OCI-LY1 (cell line): Measurements from ENCODE around the gene SZRD1.

Source experiments
- H2AFZ ChIP-seq: fragments of 200-600 bp; sonication (generic), shearing (Covaris generic); 2 replicates; pipeline ENCODE4 v1.6.0; 2014; ENCODE audit warnings: antibody characterized with exemption, mild to moderate bottlenecking, low read length
- H3F3A ChIP-seq: fragments of 200-600 bp; sonication (generic), shearing (Covaris generic); 2 replicates; pipeline ENCODE4 v1.6.0; 2014; ENCODE audit warnings: mild to moderate bottlenecking, antibody characterized with exemption, low read length, moderate library complexity; ENCODE audit not compliant: insufficient read depth
- H3K27ac ChIP-seq: fragments of 200-600 bp; sonication (generic); 2 replicates; pipeline ENCODE4 v1.5.1; 2014; ENCODE audit warnings: low read length, mixed run types, mild to moderate bottlenecking, low read depth; ENCODE audit not compliant: poor library complexity, severe bottlenecking
- H3K27me3 ChIP-seq: fragments of 200-600 bp; sonication (generic); 2 replicates; pipeline ENCODE4 v1.6.0; 2014; ENCODE audit warnings: antibody characterized with exemption, mild to moderate bottlenecking, low read length, moderate library complexity; ENCODE audit not compliant: insufficient read depth
- H3K36me3 ChIP-seq: fragments of 200-600 bp; sonication (generic); 2 replicates; pipeline ENCODE4 v1.6.1; 2014; ENCODE audit warnings: mild to moderate bottlenecking, antibody characterized with exemption, low read length, moderate library complexity, mixed read lengths; ENCODE audit not compliant: insufficient read depth
- H3K4me1 ChIP-seq: fragments of 200-600 bp; sonication (generic); 2 replicates; pipeline ENCODE4 v1.5.1; 2014; ENCODE audit warnings: mild to moderate bottlenecking, low read length, moderate library complexity; ENCODE audit not compliant: insufficient read depth, severe bottlenecking
- H3K4me2 ChIP-seq: fragments of 200-600 bp; sonication (generic), shearing (Covaris generic); 2 replicates; pipeline ENCODE4 v1.6.1; 2014; ENCODE audit warnings: low read length
- H3K4me3 ChIP-seq: fragments of 200-600 bp; sonication (generic); 2 replicates; pipeline ENCODE4 v1.5.1; 2014; ENCODE audit warnings: low read length, low read depth, mild to moderate bottlenecking, mixed read lengths; ENCODE audit not compliant: poor library complexity, severe bottlenecking
- H3K79me2 ChIP-seq: fragments of 200-600 bp; shearing (Covaris generic); 2 replicates; pipeline ENCODE4 v1.6.1; 2016; ENCODE audit warnings: mixed run types, low read length, mixed read lengths; ENCODE audit not compliant: insufficient read depth
- H3K9ac ChIP-seq: fragments of 200-600 bp; sonication (generic), shearing (Covaris generic); 2 replicates; pipeline ENCODE4 v1.6.1; 2014; ENCODE audit warnings: mild to moderate bottlenecking, low read length, mixed read lengths
- H3K9me2 ChIP-seq: fragments of 200-600 bp; sonication (generic), shearing (Covaris generic); 2 replicates; pipeline ENCODE4 v1.6.1; 2014; ENCODE audit warnings: low read depth, mild to moderate bottlenecking, low read length, mixed read lengths
- H3K9me3 ChIP-seq: fragments of 200-600 bp; shearing (Covaris generic); 2 replicates; pipeline ENCODE4 v1.6.1; 2014; ENCODE audit warnings: low read length, mixed read lengths
- H4K20me1 ChIP-seq: fragments of 200-600 bp; sonication (generic), shearing (Covaris generic); 2 replicates; pipeline ENCODE4 v1.6.0; 2016; ENCODE audit warnings: mild to moderate bottlenecking, low read length; ENCODE audit not compliant: insufficient read depth
- EZH2 ChIP-seq: fragments of 200-600 bp; sonication (generic), shearing (Covaris generic); IDR thresholded peaks from 2 replicates; pipeline ENCODE4 v1.8.0; 2017; ENCODE audit warnings: borderline replicate concordance, mixed run types, mild to moderate bottlenecking, antibody characterized with exemption, low read length, moderate library complexity, mixed read lengths
- TF ChIP-seq, protein P1 (sequence below): fragments of 200-600 bp; sonication (generic), shearing (Covaris generic); IDR thresholded peaks from 2 replicates; pipeline ENCODE4 v1.5.1; 2017; ENCODE audit warnings: mild to moderate bottlenecking, antibody characterized with exemption, low read length, moderate library complexity, mixed read lengths

Gene SZRD1

DNA sequence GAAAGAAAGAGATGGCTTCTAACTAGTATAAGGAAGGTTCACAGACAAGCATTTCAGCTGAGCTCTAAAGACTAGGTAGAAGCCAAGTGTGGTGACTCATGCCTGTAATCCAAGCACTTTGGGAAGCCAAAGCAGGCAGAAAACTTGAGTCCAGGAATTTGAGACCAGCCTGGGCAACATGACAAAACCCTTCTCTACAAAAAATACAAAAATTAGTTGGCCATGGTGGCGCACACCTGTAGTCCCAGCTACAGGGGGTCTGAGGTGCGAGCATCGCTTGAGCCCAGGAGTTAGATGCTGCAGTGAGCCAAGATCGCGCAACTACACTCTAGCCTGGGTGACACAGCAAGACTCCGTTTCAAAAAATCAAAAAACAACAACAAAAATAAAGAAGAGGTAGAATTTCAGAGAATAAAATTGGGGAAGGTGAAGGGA is 42.6 kb upstream of the SZRD1 start:
- H3K27me3 ChIP-seq: no peaks in the 10 kb centered on the region
- no peak overlapping the region for H3K27ac ChIP-seq
- 0 out of 2 replicates have a peak, but pooled peaks cover 3% of the 10 kb centered on the region for H3F3A ChIP-seq
- H3K9me2 ChIP-seq: no peaks in the 10 kb centered on the region
- H3K9me3 ChIP-seq: no peaks in the 10 kb centered on the region
- peaks cover 13% of the 10 kb centered on the region for H3K36me3 ChIP-seq
- H3K4me1 ChIP-seq: peaks cover 11% of the 10 kb centered on the region
- no peak overlapping the region for H3K9ac ChIP-seq
- no peaks in the 10 kb centered on the region for H4K20me1 ChIP-seq
- H3K4me2 ChIP-seq: no peak overlapping the region
- peaks cover 41% of the 10 kb centered on the region for H3K79me2 ChIP-seq
- TF ChIP-seq, protein P1, sequence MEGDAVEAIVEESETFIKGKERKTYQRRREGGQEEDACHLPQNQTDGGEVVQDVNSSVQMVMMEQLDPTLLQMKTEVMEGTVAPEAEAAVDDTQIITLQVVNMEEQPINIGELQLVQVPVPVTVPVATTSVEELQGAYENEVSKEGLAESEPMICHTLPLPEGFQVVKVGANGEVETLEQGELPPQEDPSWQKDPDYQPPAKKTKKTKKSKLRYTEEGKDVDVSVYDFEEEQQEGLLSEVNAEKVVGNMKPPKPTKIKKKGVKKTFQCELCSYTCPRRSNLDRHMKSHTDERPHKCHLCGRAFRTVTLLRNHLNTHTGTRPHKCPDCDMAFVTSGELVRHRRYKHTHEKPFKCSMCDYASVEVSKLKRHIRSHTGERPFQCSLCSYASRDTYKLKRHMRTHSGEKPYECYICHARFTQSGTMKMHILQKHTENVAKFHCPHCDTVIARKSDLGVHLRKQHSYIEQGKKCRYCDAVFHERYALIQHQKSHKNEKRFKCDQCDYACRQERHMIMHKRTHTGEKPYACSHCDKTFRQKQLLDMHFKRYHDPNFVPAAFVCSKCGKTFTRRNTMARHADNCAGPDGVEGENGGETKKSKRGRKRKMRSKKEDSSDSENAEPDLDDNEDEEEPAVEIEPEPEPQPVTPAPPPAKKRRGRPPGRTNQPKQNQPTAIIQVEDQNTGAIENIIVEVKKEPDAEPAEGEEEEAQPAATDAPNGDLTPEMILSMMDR: no peak
- no peak for TF ChIP-seq EZH2
- H3K4me3 ChIP-seq: no peak overlapping the region
- no peak overlapping the region for H2AFZ ChIP-seq

DNA sequence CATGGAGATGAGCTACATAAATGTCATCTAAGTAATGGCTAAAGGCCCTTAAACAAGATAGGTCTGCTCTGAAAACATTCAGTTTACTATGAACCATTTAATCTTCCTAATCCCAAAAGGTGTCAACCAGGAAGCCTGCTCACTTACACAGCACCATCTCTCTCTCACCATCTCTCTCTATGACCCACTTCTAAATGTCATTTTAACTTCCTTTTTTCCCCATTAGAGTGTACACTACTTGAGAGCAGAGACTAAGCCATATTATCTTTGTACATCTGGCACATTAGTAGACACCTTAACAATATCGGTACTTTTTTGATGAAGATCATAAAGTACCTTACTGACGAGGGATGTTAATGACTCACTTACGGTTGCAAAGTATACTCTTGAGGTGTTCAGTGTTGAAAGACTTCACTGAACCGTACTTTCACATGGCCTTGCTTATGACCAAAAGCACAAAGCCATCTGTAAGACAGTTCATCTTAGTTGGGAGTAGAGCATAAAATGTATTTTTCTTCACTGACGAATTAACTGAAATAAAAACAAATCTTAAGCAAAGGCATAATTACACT is 40.1 kb upstream of the SZRD1 start:
- Histone ChIP-seq H3K9ac (no peak overlapping the region), H3K9me3 (no peaks in the 10 kb centered on the region), H2AFZ (no peak overlapping the region), H3K79me2 (peaks cover 40% of the 10 kb centered on the region), H3K9me2 (no peaks in the 10 kb centered on the region), H3K27me3 (no peaks in the 10 kb centered on the region), H3K27ac (no peak overlapping the region), H3K36me3 (peaks cover 13% of the 10 kb centered on the region), H4K20me1 (no peaks in the 10 kb centered on the region), H3K4me3 (no peak overlapping the region), H3K4me1 (peaks cover under 1% of the 10 kb centered on the region), H3F3A (0 out of 2 replicates have a peak, but pooled peaks cover 3% of the 10 kb centered on the region), H3K4me2 (no peak overlapping the region)
- TF ChIP-seq, protein P1: no peak
- no peak for TF ChIP-seq EZH2

DNA sequence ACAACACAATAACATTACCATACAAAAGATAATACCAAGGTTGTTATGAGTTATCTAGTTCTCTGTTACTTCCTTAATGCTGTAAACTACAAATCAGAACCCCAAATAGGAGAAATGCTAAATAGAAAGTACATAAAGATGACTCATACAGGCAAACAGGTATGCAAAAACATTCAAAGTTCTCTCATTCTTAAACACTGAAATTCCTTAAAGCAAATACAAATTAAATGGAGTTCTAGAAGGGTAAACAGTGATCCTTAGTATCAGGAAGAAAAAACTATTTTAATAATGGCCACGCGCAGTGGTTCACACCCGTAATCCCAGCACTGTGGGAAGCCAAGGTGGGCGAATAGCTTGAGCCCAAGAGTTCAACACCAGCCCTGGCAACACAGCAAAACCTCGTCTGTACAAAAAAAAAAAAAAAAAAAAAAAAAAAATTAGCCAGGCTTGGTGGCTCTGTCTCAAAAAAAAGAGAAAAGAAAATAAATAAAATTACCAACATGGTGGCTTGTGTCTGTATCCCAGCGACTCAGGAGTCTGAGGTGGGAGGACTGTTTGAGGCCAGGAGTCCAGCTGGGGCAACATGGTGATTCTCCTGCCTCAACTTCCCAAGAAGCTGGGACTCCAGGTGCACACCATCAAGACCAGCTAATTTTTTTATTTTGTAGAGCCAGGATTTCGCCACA is 32.2 kb upstream of the SZRD1 start:
- H3K36me3 ChIP-seq: no peaks in the 10 kb centered on the region; the same call in 1 of the 2 replicates
- H3K9ac ChIP-seq: no peak overlapping the region
- no peak for TF ChIP-seq EZH2
- TF ChIP-seq, protein P1: no peak
- peaks cover 69% of the 10 kb centered on the region for H3K79me2 ChIP-seq
- no peak overlapping the region for H3K27ac ChIP-seq
- H2AFZ ChIP-seq: no peak overlapping the region
- H4K20me1 ChIP-seq: no peaks in the 10 kb centered on the region
- no peaks in the 10 kb centered on the region for H3K27me3 ChIP-seq
- no peak overlapping the region for H3K4me2 ChIP-seq
- no peaks in the 10 kb centered on the region for H3K4me1 ChIP-seq
- no peaks in the 10 kb centered on the region for H3K9me2 ChIP-seq
- H3F3A ChIP-seq: no peaks in the 10 kb centered on the region
- H3K9me3 ChIP-seq: no peaks in the 10 kb centered on the region
- H3K4me3 ChIP-seq: no peak overlapping the region
